Naive B cell (primary cell): Measurements from ENCODE around the gene GRAMD2A. TPM values are rescaled to one million over a fixed set of nuclear protein-coding genes. Genes with fewer than 3 reads are reported as not detected.
"Not testable (repeated sequence)": the region's sequence is repeated elsewhere in the genome, so short reads cannot be mapped to it uniquely, and the experiment has no call there.

Experiments
- ATAC-seq, 2 donors: fragments of 150-1000 bp; cut with Tn5 transposase; 2 replicates each; pipeline ENCODE4 v1.10.0; 2021; ENCODE audit warnings: low read depth in 2 of 2, mild to moderate bottlenecking in 2 of 2, moderate library complexity in 2 of 2
- DNase-seq: peaks from one replicate; pipeline ENCODE4 v3.0.0; 2022
- H3K27ac Mint-ChIP-seq, 6 donors: one replicate each; pipeline ENCODE4 v1.8.0; 2020 to 2022; ENCODE audit warnings: mild to moderate bottlenecking in 6 of 6, mixed read lengths in 6 of 6, moderate library complexity in 5 of 6, inconsistent platforms in 2 of 6
- H3K27me3 Mint-ChIP-seq, 3 donors: one replicate each; pipeline ENCODE4 v1.8.0; 2021 to 2022; ENCODE audit warnings: mixed read lengths in 3 of 3, mild to moderate bottlenecking in 1 of 3
- H3K36me3 Mint-ChIP-seq, 2 donors: one replicate each; pipeline ENCODE4 v1.8.0; 2020 to 2022; ENCODE audit warnings: mixed read lengths in 2 of 2, inconsistent platforms in 1 of 2, mild to moderate bottlenecking in 1 of 2
- H3K4me1 Mint-ChIP-seq, 3 donors: one replicate each; pipeline ENCODE4 v1.8.0; 2020 to 2022; ENCODE audit warnings: mixed read lengths in 3 of 3, inconsistent platforms in 1 of 3, mild to moderate bottlenecking in 1 of 3, moderate library complexity in 1 of 3
- H3K4me3 Mint-ChIP-seq, 8 donors: one replicate each; pipeline ENCODE4 v1.8.0; 2020 to 2022; ENCODE audit warnings: mild to moderate bottlenecking in 8 of 8, mixed read lengths in 8 of 8, moderate library complexity in 8 of 8, inconsistent platforms in 2 of 8
- H3K9me3 Mint-ChIP-seq, 7 donors: one replicate each; pipeline ENCODE4 v1.8.0; 2020 to 2022; ENCODE audit warnings: mixed read lengths in 7 of 7, mild to moderate bottlenecking in 5 of 7, inconsistent platforms in 2 of 7, moderate library complexity in 1 of 7
- polyA plus RNA-seq, 6 donors: library from polyadenylated mRNA; unstranded; fragments of 300-500 nt; fragmentation: Illumina TruSeq; gene quantifications; one replicate each; pipeline ENCODE4 v1.2.3, GENCODE V29; 2021; ENCODE audit warnings: low read depth in 6 of 6

GRAMD2A gene
- polyA plus RNA-seq, 6 donors from 2014 or later, result not detected

DNA sequence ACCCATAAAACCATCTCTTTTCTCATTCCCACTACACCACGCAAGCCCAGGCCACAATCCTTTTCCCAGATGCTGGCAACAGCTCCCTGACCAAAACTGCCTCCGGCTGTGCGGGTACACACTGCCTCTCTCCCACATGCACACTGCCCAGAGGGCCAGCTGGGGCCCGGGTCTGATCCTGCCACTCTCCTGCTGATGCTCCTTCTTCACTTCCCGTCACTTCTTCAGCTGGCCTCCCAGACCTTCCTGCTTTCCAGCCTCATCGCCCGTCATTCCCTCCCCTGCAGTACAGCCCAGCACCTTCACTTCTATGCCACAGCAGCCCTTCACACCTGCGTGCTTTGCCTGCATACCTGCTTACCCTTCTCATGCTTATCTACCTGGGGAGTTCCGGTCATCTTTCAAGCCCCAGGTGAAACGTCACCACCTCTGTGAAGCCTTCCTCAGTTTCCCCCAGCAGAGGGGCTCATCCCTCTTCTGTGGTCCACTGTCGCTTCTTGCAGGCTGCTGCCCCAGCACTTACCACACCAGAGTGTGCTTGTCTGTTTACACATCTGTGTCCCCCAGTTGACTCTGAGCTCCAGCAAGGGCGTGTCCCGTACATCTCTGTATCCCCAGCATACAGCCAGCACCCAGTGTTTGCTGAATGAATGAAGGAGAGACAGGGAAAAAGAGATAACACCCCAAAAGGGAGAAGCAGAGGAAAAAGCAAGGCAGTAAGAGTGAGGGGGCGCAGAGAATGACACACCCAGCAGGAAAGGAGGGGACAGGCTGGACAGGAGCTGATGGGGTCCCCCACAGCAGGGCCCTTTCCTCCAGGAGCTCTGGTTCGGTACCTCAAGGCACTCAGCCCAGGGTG lies 22.2 kb downstream of the GRAMD2A start:
- Mint-ChIP-seq H3K4me1 (no peaks in the 10 kb centered on the region), H3K4me3 (no peak overlapping the region), H3K9me3 (no peaks in the 10 kb centered on the region), H3K27me3 (peaks cover 5 to 22% (median 11%) of the 10 kb centered on the region in 3 donors), H3K27ac (peak overlapping the region in 3 of 6 donors; percentile 25 to 77 (median 75)), H3K36me3 (no peaks in the 10 kb centered on the region)
- no peak for ATAC-seq
- no peak for DNase-seq

DNA sequence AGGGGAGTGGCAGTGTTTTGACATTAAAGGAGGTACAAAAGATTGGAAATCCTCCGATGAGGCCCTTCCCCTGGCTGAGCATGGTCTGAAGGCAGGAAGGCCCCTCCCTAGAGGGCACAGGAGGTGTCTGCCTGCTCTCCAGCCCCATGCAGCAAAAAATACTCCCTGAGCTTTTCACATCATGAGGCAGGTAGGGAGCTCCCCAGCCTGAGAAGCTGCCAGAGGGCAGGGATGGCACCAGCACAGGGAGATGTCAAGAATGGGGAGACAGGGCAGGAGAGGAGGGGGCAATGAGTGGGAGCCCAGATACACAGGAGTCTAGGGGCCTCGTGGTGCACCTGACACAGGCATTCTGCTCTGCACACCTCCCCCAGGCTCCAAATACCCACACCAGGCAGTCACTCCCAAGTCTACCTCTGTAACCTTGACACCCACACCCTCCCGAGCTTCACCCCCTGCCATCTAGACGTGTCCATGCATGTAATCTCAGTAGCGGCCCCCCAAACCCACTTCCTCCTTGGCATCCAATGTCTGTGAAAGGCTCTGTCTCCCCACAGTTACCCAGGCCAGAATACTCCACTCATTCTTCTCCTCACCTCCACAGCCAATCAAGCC lies 22.9 kb downstream of the GRAMD2A start:
- DNase-seq (no peak), ATAC-seq (no peak)
- Mint-ChIP-seq H3K36me3 (no peaks in the 10 kb centered on the region), H3K4me3 (no peak overlapping the region), H3K4me1 (no peaks in the 10 kb centered on the region), H3K27me3 (peaks cover 5 to 22% (median 11%) of the 10 kb centered on the region in 3 donors), H3K9me3 (no peaks in the 10 kb centered on the region), H3K27ac (peak overlapping the region in 1 of 6 donors; percentile 56)

DNA sequence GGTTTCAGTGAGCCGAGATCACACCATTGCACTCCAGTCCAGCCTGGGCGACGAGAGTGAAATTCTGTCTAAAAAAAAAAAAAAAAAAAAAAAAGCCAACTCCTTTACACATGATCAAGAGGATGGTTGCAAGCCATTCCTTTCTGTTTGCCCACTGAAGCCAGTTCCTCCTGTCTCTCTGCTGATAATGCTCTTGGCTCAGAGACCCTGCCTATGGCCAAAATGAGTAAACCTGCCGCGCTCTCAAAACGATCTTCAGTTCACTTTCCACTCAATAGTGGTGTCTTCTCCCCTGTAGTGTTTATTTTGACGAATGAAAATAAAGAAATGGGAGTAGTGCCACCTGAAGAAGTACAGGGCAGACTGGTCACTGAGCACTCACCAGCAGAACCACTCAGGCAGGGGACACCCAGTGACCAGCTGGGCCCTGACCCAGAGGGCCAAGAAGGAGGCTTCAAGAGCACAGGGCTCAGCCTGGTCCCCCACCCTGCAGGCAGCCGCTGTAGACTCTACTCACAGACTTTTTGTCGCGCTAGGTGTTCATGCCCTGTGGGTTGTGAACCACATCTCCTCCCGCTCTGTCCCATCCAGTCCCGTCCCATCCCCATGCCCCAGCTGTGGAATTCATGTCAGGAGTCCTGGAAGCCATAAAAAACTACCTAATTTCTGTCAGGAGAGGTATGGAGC lies 23.6 kb downstream of the GRAMD2A start:
- DNase-seq (no peak), ATAC-seq (no peak)
- no peak overlapping the region for H3K4me3 Mint-ChIP-seq

DNA sequence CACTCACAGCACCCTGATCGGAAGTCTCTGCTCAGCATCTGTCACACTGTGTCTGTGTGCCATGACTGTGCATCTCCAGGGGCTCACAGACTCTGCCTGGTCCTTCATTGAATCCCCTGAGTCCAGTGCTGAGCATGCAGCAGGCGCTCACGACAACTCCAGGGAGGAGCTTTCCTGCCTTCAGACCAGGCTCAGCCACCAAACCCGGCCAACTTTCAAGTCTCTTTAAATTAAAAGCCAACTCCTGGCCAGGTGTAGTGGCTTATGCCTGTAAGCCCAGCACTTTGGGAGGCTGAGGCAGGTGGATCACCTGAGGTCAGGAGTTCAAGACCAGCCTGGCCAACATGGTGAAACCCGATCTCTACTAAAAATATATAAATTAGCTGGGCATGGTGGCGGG lies 24.2 kb downstream of the GRAMD2A start:
- H3K9me3 Mint-ChIP-seq, result no peaks in the 10 kb centered on the region
- no peak overlapping the region for H3K27ac Mint-ChIP-seq
- no peak overlapping the region for H3K4me3 Mint-ChIP-seq
- no peaks in the 10 kb centered on the region for H3K36me3 Mint-ChIP-seq
- peaks cover 5 to 31% (median 20%) of the 10 kb centered on the region in 3 donors for H3K27me3 Mint-ChIP-seq
- DNase-seq (no peak), ATAC-seq (no peak)
- no peaks in the 10 kb centered on the region for H3K4me1 Mint-ChIP-seq

More for the DNA sequence above, 23.6 kb downstream of the GRAMD2A start:
- no peaks in the 10 kb centered on the region for H3K4me1 Mint-ChIP-seq
- no peaks in the 10 kb centered on the region for H3K9me3 Mint-ChIP-seq
- H3K27ac Mint-ChIP-seq, result peak overlapping the region in 1 of 6 donors; percentile 23
- peaks cover 5 to 26% (median 16%) of the 10 kb centered on the region in 3 donors for H3K27me3 Mint-ChIP-seq
- H3K36me3 Mint-ChIP-seq, result no peaks in the 10 kb centered on the region

DNA sequence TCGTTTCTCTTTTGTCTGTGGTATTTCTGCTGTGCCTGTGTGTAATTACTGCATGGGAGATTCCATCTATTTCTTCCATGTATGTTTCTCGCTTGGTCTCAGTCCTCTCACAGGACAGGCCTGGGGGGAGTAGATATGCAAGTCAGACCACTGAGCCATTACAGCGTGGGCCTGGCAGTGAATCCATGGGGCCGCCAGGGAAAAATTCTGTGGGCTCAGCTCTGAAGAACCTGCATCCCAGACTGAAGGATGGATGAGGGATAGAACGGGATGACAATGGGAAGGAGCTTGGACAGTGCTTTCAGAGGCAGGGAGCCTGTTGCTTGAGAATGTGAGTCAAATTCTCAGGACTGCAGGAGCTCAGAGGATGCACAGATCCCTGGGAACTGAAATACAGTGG lies 24.8 kb downstream of the GRAMD2A start:
- no peak overlapping the region for H3K4me3 Mint-ChIP-seq
- DNase-seq (no peak), ATAC-seq (no peak)
- H3K27me3 Mint-ChIP-seq, result peaks cover 5 to 36% (median 25%) of the 10 kb centered on the region in 3 donors
- no peak overlapping the region for H3K27ac Mint-ChIP-seq
- no peaks in the 10 kb centered on the region for H3K4me1 Mint-ChIP-seq
- no peaks in the 10 kb centered on the region for H3K36me3 Mint-ChIP-seq
- no peaks in the 10 kb centered on the region for H3K9me3 Mint-ChIP-seq

DNA sequence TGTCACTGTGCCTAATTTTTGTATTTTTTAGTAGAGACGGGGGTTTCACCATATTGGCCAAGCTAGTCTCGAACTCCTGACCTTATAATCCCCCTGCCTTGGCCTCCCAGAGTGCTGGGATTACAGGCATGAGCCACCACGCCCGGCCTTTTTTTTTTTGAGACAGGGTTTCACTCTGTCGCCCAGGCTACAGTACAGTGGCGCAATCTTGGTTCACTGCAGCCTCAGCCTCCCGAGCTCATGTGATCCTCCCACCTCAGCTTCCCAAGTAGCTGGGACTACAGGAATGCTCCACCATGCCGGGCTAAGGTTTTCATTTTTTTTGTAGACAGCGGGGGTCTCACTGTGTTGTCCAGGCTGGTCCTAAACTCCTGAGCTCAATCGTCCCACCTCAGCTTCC lies 25.6 kb downstream of the GRAMD2A start:
- peaks cover 5 to 44% (median 25%) of the 10 kb centered on the region in 3 donors for H3K27me3 Mint-ChIP-seq
- not testable (repeated sequence) for H3K4me1 Mint-ChIP-seq, ATAC-seq, H3K9me3 Mint-ChIP-seq, H3K27ac Mint-ChIP-seq, H3K36me3 Mint-ChIP-seq, H3K4me3 Mint-ChIP-seq, DNase-seq

DNA sequence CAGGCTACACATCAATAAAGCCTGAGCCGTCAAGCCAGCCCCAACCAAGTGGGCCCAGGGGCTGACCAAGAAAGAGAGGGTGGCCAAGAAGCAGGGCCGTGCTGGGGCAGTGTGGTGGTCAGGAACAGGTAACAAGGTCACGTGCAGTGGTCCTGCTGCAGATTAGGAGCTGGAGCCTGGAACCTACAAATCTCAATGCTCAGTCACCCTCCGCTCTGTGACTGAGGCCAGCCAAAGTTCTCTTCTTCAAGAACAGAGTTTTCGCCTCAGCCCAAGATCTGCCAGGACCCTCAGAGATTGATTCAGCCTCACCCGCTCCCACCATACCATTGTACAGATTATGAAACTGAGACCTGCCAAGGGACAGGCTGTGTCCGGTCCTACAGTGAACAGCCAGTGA lies 26.9 kb downstream of the GRAMD2A start:
- peak overlapping the region in 1 of 6 donors; percentile 70 for H3K27ac Mint-ChIP-seq
- H3K36me3 Mint-ChIP-seq, result no peaks in the 10 kb centered on the region
- ATAC-seq, result no peak
- DNase-seq, result no peak
- no peaks in the 10 kb centered on the region for H3K4me1 Mint-ChIP-seq
- H3K4me3 Mint-ChIP-seq, result no peak overlapping the region
- H3K27me3 Mint-ChIP-seq, result peaks cover 11 to 50% (median 34%) of the 10 kb centered on the region in 3 donors
- H3K9me3 Mint-ChIP-seq, result no peaks in the 10 kb centered on the region

DNA sequence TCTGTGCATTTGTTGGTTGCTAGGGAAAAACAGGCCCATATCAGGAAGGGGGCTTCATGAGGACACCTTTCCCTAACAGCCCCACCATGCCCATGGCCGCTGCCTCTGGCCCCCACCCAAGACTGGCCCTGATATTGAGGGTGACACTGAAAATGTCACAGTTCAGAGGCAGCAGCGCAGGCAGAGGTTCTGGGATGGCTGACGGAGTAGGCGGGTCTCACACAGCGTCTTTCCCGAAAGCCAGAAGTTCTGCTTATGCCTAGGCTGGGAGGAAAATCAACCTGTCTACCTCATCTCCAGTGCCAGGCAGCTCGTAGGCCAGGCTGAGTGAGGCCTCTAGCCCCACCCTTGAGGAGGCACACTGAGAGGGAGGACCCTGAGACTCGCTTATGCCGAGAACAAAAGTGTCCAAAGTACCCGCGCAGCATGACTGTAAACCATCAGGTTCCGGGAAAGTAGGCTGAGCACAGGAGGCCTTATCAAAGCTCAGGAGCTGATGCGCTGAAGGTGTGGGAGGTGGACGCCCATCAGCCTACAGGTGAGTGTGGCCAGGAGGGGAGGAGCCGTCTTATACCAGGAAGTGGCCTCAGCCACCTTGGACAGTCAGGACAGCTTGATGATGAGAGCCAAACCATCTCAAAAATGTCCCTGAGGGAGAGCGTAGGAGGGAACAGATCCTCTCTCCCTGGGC lies 27.5 kb downstream of the GRAMD2A start:
- no peak overlapping the region for H3K4me3 Mint-ChIP-seq
- H3K36me3 Mint-ChIP-seq, result no peaks in the 10 kb centered on the region
- no peaks in the 10 kb centered on the region for H3K9me3 Mint-ChIP-seq
- ATAC-seq (no peak), DNase-seq (no peak)
- H3K4me1 Mint-ChIP-seq, result no peaks in the 10 kb centered on the region
- peaks cover 6 to 43% (median 28%) of the 10 kb centered on the region in 3 donors for H3K27me3 Mint-ChIP-seq
- no peak overlapping the region for H3K27ac Mint-ChIP-seq

DNA sequence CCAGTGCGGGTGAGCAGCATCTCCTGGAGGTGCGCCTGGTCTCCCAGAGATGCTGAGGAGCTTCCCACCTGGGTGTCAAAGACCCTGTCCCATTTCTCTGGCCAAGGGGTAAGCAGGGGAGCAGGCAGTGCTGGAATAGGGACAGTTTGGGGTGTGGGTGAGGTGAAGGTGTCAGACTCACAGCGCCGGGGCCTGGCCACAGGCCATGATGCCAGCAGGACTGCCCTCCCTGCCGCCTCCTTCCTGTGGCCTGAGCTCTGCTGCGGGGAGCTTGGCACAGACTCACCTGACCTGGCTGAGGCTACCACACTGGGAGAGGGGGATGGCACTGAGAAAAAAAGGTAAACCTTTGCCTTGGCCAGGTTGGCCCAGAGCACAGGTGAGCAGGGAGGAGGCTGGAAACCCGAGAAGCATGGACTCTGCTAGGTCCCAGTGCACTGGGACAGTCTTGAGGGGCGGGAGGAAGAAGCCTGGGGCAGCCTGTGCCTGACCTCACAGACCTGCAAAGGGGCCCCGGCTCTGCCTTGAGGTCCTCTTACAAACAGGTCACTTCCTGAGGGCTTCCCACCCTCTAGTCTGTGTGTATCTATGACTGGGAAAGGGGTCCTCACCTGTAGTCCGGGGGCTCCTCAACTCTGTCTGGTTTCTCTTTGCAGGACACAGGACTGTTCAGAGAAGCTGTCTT lies 28.2 kb downstream of the GRAMD2A start:
- H3K27ac Mint-ChIP-seq, result no peak overlapping the region
- H3K9me3 Mint-ChIP-seq, result no peaks in the 10 kb centered on the region
- no peaks in the 10 kb centered on the region for H3K4me1 Mint-ChIP-seq
- peaks cover 6 to 37% (median 23%) of the 10 kb centered on the region in 3 donors for H3K27me3 Mint-ChIP-seq
- no peaks in the 10 kb centered on the region for H3K36me3 Mint-ChIP-seq
- ATAC-seq (no peak), DNase-seq (no peak)
- no peak overlapping the region for H3K4me3 Mint-ChIP-seq

DNA sequence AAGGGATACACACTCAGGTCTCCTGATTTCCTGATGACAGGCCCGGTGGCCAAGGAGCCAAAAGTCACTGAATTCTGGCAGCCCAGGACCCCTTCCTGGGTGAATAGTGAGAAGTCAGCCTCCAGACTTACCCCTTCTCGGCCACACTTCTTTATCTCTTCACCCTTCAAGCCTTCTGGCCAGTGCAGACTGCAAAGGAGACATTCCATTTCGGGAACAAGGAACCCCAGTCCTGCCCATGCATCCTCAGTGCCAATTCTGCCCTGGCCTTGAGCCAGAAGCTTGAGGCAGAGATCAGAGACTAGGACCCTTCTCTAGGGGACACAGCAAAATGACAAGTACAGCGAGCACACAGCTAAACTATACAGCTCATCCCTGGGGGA lies 28.8 kb downstream of the GRAMD2A start:
- no peak overlapping the region for H3K27ac Mint-ChIP-seq
- no peak for DNase-seq
- H3K4me3 Mint-ChIP-seq, result no peak overlapping the region
- no peaks in the 10 kb centered on the region for H3K4me1 Mint-ChIP-seq
- no peak for ATAC-seq
- H3K36me3 Mint-ChIP-seq, result no peaks in the 10 kb centered on the region
- peaks cover 6 to 32% (median 23%) of the 10 kb centered on the region in 3 donors for H3K27me3 Mint-ChIP-seq
- H3K9me3 Mint-ChIP-seq, result no peaks in the 10 kb centered on the region

DNA sequence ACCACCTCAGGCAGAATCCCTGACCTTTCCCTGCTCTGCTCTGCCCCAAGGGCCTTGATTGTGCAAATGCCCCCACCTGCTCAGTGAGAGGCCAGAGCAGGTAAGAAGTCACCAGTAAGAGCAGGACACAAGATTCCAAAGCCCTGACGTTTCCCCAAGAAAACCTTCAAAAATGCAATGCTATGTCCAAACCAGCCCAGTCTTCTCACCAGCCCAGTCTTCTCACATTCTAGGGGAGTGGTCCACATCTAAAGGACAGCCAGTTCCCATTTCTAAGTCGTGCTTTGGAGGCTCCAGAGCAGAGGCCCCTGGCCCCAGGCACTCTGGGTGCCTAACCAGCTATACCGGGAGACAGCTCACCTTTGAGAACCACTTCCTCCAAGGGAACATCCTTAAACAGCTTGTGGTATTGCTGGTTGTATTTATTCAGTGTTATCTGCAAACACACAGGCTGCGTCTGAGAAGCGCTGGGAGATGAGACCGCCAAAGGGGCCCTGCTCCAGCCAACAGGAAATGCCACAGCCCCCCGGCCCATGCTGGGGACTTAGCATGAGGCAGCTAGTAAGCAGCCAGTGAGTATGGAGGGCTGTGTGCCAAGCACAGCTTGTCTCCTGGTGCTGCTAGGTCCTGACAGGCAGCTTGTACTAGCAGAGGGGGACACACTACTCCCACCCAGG lies 29.3 kb downstream of the GRAMD2A start:
- H3K36me3 Mint-ChIP-seq, result no peaks in the 10 kb centered on the region
- no peak overlapping the region for H3K27ac Mint-ChIP-seq
- DNase-seq, result no peak
- H3K27me3 Mint-ChIP-seq, result peaks cover 6 to 32% (median 23%) of the 10 kb centered on the region in 3 donors
- H3K4me1 Mint-ChIP-seq, result no peaks in the 10 kb centered on the region
- no peaks in the 10 kb centered on the region for H3K9me3 Mint-ChIP-seq
- no peak overlapping the region for H3K4me3 Mint-ChIP-seq
- no peak for ATAC-seq

DNA sequence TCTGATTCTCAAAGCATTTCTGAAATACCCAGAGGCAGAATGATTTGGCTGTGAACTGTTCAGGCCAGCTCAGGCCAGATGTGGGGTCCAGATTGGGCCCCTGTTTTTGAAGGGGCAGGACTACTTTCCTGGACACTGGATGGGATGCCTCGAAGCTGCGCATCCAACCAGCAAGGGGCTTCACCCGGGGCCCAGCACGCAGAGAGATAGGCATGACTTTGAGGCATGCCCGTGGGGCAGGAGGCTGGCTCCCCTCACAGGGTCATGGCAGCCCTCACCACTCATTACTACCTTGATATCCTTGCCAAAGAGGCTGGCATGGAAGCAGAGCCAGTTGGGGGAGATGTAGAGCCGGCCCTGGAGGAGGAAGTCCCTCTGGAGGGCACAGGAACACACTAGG lies 30.1 kb downstream of the GRAMD2A start:
- no peaks in the 10 kb centered on the region for H3K4me1 Mint-ChIP-seq
- H3K27ac Mint-ChIP-seq, result no peak overlapping the region
- ATAC-seq (no peak), DNase-seq (no peak)
- no peaks in the 10 kb centered on the region for H3K9me3 Mint-ChIP-seq
- H3K4me3 Mint-ChIP-seq, result no peak overlapping the region
- peaks cover 6 to 32% (median 23%) of the 10 kb centered on the region in 3 donors for H3K27me3 Mint-ChIP-seq
- no peaks in the 10 kb centered on the region for H3K36me3 Mint-ChIP-seq
